GM21723 (cell line): ENCODE data around the gene SLC22A5.
"Not testable (repeated sequence)": the region's sequence is repeated elsewhere in the genome, so short reads cannot be mapped to it uniquely, and the experiment has no call there.

Source experiments
- ATAC-seq: cut with Tn5 transposase; IDR thresholded peaks from one replicate; pipeline ENCODE4 v1.9.1; 2021; ENCODE audit warnings: mild to moderate bottlenecking, moderate library complexity; ENCODE audit not compliant: unreplicated experiment

The SLC22A5 gene

DNA sequence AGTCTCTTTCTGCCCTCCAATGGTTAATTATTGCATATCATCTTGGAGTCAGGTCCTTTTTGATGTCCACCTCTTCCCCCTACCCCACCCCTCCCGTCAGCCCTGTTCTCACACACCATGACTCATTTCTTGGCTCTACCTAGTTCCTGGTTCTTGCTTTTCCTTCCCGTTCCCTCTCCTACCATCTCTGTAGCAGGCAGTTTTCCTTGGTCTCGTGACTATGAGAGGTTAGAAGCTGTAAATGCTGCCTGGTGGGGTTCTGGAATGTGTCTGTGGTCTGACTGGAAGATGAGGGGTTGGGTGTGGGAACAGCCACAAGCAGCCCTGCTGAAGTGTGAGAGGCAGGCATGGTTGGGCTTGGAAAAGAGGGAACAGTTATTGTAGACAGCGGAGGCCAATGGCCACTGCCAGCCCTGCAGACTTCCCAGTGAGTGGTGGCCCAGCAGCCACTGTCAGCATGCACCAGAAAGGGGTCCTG, 18.2 kb downstream of the SLC22A5 start:
- ATAC-seq = no peak

DNA sequence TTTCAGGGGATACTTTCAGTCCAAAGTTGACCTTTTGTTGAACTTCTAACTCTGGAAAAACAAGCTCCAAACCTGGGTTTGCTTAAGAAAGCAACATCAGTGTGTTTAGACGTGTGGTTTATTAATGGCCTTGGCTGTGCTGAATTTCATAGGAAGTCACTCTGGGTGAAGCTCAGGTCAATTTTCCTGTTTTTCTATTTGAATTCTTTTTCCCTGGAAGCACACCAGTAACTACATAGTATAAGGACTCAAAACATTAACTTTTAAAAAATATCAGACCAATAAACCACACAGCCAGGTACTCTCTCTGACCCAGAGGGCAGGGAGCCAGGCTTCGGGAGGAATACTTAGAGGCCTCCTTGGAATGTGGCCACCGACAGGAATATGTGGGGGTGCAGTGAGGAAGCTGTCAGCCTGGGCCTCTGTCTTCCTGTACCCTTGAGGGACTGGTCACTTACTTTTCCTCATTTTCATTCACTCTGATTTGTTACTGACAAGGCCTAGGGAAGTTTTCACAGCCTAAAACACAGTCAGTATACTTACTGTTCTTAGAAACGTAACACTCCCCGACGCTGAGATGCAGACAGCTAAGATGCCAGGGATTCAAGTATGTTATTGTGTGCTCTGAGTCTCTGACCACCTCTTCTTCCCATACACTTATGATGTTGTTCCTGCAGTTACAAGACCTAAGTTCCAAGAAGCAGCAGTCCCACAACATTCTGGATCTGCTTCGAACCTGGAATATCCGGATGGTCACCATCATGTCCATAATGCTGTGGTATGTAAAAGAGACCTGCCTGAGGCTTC, 18.9 kb downstream of the SLC22A5 start:
- no peak for ATAC-seq

DNA sequence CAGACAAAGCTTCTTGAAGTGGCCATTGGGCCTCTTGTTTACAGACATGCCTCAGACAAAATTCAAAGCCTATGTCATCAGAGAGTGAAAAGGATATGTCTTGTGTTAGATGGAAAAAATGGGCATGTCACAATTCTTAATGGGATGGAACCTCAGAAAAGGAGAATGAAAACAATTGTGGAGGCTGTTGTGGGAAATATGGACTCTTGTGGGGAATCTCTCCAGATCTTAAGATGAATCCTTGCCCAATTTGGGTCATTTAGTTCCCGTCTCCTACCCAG, 19.5 kb downstream of the SLC22A5 start:
- no peak for ATAC-seq

DNA sequence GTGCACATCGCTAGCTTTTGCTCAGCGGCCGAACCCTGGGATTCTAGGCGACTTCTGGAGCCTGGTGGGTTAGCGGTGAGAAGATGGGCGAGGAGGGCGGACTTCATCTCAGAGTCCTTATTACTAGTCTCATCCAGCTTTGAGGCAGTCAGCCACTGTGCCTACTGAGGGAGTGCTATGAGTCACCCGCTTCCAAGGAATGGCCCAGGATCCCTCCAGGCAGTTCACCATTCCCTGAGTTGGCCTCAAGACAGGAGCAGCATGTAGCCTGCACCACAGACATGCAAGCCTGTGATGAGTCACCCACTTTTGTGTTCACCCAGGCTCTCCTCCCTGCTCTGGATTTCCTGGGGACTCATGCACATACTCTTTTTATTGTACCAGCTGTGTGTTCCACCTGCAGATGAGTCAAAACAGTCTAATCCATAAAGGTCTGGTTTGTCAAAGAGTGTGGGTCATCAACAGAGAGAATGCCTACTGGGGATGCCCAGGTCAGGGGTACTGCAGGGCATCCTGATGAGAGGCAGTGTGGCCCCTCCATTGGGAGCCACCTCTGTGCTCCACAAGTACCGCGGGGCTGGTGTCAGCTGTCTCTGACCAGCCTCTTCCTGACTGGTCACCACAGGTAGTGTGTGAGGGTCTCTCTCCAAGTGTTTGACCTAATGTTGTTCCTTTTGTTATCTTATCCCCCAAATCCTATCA, 20.2 kb downstream of the SLC22A5 start:
- no peak for ATAC-seq

DNA sequence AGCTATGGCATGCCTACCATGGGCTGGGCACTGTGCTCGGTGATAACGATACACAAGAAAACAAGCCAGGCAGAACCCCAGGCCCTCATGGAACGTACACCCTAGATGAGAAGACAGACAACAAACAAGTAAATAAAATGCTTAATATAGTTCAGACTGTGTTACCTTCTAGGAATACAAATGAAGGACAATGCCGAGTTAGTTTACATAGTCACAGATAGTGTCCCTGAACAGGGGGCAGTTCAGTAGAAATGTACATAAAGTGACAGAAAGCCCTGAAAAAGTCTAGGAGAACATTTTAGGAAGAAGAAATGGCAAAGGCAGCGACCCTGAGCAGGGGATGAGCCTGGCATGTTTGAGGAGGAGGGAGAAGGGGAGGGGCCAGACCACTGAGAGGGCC, 21.7 kb downstream of the SLC22A5 start:
- ATAC-seq = no peak

DNA sequence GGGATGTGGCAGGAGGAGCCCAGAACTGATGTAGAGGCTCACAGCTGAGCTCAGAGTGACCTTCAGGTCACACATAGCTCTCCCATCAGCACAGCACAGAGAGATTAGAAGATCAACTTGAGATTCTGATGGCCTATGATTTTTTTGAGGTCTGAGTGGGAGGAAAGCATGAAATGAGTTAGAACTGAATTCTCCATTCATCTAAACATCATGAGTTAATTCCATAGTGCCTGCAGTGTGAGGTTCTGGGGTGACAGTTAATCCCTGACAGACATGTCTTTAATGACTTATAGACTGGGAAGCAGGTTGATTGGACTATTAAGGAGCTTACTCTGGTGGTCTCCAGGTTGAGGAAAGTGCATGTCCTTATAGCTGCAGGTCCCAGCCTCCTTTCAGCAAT, 22.4 kb downstream of the SLC22A5 start:
- no peak for ATAC-seq

DNA sequence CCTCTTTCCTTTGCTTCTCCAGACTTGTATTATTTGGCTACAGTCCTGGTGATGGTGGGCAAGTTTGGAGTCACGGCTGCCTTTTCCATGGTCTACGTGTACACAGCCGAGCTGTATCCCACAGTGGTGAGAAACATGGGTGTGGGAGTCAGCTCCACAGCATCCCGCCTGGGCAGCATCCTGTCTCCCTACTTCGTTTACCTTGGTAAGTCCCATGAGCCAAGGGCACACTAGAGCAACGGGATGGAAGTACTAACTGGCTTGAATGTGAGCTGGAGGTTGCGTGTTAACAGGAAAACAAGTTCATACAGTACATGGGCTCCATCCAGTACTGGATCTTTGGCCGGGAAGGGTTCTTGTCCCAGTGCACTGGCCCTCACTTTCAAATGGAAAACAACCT, 22.9 kb downstream of the SLC22A5 start:
- no peak for ATAC-seq

DNA sequence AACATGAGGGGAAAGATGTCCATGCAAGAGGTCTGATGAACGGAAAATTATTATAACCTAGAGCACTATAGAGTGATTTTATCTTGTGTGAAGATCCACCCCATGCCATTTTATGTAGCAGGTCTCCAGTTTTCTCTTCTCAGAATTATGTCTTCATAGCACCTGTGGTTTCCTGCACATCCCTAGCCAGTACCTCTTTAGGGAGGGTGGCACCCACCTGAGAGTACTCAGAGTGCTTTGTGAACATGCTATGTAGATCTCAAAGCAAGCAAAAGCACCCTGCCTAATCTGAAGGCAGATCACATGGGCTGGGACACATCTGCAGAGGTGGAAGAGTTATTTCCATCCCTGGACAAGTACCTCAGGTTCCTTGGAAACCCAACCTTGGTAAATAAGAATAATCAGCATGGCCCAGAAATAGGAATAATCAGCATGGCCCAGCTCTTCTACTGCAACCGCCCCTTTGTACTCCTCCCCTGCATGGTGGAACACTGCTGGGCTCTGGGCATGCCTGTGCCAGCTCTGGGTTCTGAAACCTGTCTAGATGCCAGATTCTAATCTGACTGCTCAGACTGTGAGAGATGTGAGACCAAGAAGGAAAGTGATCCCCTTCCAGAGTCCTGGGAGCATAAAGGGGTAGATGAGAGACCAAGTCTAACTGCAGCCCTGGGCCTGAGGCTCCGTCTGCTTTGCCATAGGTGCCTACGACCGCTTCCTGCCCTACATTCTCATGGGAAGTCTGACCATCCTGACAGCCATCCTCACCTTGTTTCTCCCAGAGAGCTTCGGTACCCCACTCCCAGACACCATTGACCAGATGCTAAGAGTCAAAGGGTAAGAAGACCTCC, 23.7 kb downstream of the SLC22A5 start:
- ATAC-seq = no peak

DNA sequence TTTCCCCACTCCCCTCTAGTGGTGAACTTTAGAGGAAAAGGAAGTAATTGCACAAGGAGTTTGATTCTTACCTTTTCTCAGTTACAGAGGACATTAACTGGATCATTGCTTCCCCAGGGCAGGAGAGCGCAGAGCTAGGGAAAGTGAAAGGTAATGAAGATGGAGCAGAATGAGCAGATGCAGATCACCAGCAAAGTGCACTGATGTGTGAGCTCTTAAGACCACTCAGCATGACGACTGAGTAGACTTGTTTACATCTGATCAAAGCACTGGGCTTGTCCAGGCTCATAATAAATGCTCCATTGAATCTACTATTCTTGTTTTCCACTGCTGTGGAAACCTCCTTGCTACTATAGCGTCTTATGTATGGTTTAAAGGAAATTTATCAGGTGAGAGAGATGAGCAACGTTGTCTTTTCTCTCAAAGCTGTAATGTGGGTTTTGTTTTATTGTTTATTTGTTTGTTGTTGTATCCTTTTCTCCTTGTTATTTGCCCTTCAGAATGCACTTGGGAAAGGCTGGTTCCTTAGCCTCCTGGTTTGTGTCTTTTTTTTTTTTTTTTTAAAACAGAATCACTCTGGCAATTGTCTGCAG, 25.3 kb downstream of the SLC22A5 start:
- ATAC-seq = peak; percentile 73

DNA sequence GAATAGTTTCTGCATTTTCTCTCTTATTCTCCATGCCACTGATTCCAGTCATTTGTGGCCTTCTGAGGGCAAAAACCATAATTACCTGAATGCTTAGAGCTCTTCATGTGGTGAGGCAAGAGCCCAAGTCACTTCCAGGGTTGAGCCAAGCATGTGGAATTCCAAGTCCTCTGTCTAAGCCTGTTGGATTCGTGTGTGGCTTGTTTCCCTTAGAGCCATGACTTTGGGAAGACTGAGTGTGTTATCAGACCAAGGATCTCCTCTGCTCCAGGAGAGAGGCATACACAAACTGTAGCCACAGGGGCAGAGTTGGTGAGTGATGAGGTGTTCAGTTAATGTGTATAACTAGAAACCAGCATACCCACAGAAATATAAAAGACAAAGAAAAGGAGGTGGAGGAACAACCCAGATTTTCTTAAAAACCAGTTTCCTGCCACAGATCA, 27.1 kb downstream of the SLC22A5 start:
- no peak for ATAC-seq

DNA sequence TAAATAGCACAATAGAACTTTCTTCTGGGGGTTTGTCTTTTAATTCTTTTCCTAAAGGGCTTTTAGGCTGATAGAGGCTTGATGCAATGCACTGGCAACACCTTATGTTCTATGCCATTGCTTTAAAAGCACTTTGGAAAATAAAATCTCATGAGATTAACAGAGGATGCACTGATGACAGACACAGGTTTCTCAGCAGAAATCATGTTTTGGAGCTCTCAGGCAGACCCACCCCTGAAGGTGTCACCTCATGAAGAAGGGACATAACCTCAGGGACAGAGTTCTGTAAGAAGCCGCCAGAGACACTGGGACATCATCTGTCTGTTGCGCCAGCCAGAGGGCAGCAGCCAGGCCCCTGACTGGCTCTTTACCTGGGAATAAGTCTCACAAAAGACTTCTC, 27.7 kb downstream of the SLC22A5 start:
- no peak for ATAC-seq

DNA sequence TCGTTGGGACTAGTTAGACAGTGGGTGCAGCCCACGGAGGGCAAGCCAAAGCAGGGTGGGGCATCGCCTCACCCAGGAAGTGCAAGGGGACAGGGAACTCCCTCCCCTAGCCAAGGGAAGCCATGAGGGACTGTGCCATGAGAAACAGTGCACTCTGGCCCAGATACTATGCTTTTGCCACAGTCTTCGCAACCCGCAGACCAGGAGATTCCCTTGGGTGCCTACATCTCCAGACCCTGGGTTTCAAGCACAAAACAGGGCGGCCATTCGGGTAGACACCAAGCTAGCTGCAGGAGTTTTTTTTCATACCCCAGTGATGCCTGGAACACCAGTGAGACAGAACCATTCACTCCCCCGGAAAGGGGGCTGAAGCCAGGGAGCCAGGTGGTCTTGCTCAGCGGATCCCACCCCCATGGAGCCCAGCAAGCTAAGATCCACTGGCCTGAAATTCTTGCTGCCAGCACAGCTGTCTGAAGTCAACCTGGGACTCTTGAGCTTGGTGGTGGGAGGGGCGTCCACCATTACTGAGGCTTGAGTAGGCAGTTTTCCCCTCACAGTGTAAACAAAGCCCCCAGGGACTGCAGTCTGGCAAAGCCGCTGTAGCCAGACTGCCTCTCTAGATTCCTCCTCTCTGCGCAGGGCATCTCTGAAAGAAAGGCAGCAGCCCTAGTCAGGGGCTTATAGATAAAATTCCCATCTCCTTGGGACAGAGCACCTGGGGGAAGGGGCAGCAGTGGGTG, 28.6 kb downstream of the SLC22A5 start:
- not testable (repeated sequence) for ATAC-seq

DNA sequence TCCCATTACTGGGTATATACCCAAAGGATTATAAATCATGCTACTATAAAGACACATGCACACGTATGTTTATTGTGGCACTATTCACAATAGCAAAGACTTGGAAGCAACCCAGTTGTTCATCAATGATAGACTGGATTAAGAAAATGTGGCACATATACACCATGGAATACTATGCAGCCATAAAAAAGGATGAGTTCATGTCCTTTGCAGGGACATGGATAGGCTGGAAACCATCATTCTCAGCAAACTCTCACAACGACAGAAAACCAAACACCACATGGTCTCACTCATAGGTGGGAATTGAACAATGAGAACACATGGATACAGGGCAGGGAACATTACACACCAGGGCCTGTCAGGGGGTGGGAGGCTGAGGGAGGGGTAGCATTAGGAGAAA, 34.5 kb downstream of the SLC22A5 start:
- not testable (repeated sequence) for ATAC-seq

DNA sequence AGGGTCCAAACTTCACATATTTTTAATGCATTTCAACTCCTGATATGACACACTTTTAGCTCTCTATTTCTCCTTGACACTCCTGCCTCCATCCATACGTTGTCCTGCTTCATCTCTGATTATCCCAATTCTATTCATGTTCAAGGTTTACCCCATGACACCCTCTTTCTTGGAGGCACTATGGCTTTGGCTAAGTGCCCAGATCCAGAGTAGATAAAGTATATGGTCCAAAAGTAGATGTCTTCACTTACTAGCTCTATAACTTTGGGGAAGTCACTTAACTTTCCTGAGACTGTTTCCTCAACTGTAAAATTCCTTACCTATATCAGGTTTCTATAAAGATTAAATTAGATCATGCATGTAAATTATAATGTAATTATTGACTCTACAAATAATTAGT, 36.1 kb downstream of the SLC22A5 start:
- ATAC-seq = no peak

DNA sequence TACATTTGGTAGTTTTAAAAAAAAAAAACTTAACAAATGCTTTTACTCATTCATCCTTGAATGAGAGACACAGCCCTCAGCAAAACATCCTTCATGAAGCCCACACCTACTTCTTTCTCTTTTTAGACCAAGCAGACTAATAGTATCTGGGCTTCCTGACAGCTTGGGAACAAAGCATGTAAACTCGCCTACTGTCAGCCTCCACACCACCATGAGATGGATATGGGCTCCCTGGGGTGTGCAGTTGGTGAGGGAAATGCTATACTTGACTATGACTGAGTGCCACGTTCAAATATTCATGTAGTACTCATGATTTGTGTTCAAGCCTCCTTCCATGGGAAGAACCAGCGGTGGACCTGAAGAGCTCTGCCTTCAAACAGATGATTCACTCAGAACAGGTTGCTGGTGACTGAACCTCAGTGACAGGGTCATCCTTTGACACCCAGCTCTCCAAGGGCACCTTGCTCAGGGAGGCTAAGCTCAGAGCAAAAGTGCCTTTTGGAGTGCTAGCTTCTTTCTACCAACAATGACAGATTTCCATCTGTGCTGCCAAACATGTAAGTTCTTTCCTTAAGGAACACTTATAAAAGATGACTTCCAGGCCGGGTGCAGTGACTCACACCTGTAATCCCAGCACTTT, 36.8 kb downstream of the SLC22A5 start:
- ATAC-seq = no peak

DNA sequence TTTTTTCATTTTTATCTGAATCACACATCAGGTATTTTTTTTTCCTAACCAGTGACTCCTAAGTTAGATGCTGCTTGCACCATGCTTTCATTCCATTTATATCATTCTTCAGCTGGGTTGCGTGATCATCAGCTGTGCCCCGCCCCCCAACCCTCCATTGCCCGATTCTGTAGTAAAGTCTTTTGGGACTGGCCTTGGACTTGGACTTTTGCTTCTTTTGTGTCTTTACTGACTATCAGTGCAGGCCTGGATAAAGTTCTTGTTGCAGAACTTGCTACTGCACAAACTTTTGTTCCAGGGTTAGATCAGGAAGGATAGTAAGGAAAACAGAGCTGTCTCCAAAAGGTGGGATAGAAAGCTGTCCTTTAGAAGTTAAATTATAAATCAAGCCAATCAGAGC, 38.5 kb downstream of the SLC22A5 start:
- ATAC-seq = no peak

DNA sequence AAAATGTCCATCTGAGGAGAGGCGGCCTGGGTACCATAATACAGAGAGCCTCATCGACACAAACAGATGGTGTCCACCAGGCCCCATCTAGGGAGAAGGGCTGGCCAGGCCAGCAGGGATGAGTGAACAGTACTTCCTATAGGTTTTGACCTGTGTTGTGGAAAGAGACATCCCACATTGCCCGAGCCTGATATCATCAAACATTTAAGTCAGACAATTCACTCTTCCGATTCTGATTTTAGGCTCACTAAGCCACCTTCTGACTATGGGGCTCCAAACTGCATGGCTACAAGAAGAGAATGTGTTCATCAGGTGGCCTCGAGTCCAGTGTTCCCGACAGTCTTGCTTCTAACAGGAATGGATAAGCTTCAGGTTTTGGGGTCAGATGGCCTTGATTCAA, 38.9 kb downstream of the SLC22A5 start:
- ATAC-seq = no peak

DNA sequence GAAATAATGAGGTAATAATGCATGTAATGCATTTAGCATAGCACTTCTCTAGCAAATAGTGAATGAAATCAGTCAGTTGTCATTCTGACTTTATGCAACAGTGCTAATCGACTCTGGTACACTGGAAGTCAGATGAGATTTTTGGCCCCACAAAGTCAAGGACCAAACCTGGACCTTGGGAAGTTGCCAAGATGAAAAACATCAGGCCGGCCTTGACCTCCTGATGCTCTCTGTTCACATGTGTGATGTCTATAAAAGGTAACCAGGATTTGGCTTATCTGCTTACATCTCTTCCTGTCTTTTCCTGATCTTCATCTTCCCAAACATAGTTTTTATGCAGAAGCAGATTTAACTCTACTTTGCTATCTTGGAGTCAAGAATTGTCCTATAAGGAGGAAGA, 39.5 kb downstream of the SLC22A5 start:
- no peak for ATAC-seq

DNA sequence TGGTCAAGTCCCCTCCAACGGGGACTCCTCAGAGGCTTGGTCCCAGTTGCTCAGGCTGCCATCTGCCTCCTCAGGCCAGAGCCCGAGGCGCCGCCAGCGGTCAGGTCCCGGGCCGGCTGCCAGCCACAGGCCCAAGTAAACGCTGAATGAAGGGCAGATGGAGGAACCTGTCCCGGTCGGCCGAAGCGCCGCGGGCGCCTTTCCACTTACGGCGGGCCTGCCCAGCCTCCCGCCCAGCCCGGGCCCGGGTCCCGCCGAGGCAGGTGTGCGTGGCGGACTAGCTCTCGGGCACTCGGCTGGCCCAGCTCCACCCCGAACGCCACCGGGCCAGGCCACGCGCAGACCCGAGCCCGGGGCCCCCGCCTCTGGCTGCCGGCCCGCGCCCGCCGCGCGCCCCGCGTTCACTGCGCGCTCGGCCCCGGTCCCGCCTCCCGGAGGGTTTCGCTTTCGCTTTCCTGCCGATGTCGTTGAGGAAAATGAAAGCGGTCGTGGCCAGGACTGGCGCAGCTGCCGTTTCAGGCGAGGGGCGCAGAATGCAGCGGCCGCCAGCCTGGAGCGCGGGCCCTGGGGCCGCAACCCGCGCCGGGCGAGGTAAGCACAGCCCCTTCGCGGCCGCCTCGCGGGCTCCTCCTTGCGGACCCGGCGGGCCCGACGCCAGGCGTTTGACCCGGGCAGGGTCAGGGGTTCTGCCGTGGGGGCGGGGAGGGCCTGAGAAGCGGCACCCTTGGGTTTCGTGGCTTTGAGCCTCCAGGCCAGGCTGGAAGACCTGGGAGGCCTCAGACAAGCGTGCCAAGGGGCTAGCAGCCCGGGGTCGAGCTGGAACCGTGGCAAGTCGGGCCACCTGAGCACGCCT, 41.2 kb downstream of the SLC22A5 start:
- peak; percentile 59 for ATAC-seq
